GM06990 (cell line): ENCODE measurements around the gene TET2.

Experiments
- DNase-seq: peaks from one replicate; pipeline ENCODE4 v3.0.0-alpha.2; 2011; ENCODE audit not compliant: insufficient read length; ENCODE audit errors: extremely low read depth
- H3K27me3 ChIP-seq: replicated peaks from 2 replicates; pipeline ENCODE4 v1.6.0; 2011; ENCODE audit warnings: low read length; ENCODE audit not compliant: control insufficient read depth, insufficient read depth
- H3K36me3 ChIP-seq: 2 replicates; pipeline ENCODE4 v1.5.1; 2011; ENCODE audit warnings: low read length; ENCODE audit not compliant: control insufficient read depth, insufficient read depth
- H3K4me3 ChIP-seq: replicated peaks from 2 replicates; pipeline ENCODE4 v1.5.1; 2011; ENCODE audit warnings: low read depth, mild to moderate bottlenecking, control low read depth, low read length
- CTCF ChIP-seq: IDR thresholded peaks from 2 replicates; pipeline ENCODE4 v1.5.1; 2011; ENCODE audit warnings: low read length, control low read depth, mild to moderate bottlenecking, inconsistent platforms; ENCODE audit not compliant: insufficient read depth, poor library complexity, severe bottlenecking

The TET2 gene

GRCh38 chr4:105148776-105149175 lies 2.1 kb downstream of the TET2 start:
- no peak for DNase-seq
- no peaks in the 10 kb centered on the region; the same call in none of the 2 replicates for H3K36me3 ChIP-seq
- no peaks in the 10 kb centered on the region for H3K27me3 ChIP-seq
- no peak for TF ChIP-seq CTCF
- H3K4me3 ChIP-seq = peak overlapping the region; percentile 98

- Histone ChIP-seq H3K36me3 (no peaks in the 10 kb centered on the region; the same call in none of the 2 replicates), H3K4me3 (peak overlapping the region; percentile 98), H3K27me3 (no peaks in the 10 kb centered on the region)
- no peak for DNase-seq
- no peak for TF ChIP-seq CTCF
Observed at GRCh38 chr4:105149771-105150170, 3.1 kb downstream of the TET2 start.

GRCh38 chr4:105150503-105150902 lies 3.8 kb downstream of the TET2 start:
- TF ChIP-seq CTCF = no peak
- H3K27me3 ChIP-seq = no peaks in the 10 kb centered on the region
- no peak for DNase-seq
- no peaks in the 10 kb centered on the region; the same call in none of the 2 replicates for H3K36me3 ChIP-seq
- peak overlapping the region; percentile 3; the same call in 1 of the 2 replicates for H3K4me3 ChIP-seq

- no peak for TF ChIP-seq CTCF
Observed at GRCh38 chr4:105153749-105154148, 7.1 kb downstream of the TET2 start.

GRCh38 chr4:105154576-105154975 lies 7.9 kb downstream of the TET2 start:
- H3K36me3 ChIP-seq = no peaks in the 10 kb centered on the region; the same call in none of the 2 replicates
- H3K4me3 ChIP-seq = no peak overlapping the region
- TF ChIP-seq CTCF = no peak
- DNase-seq = no peak
- no peaks in the 10 kb centered on the region for H3K27me3 ChIP-seq

More at GRCh38 chr4:105153749-105154148, 7.1 kb downstream of the TET2 start:
- Histone ChIP-seq H3K36me3 (no peaks in the 10 kb centered on the region; the same call in none of the 2 replicates), H3K4me3 (no peak overlapping the region), H3K27me3 (no peaks in the 10 kb centered on the region)
- no peak for DNase-seq

GRCh38 chr4:105155426-105155825 lies 8.8 kb downstream of the TET2 start:
- H3K27me3 ChIP-seq = no peaks in the 10 kb centered on the region
- no peak overlapping the region for H3K4me3 ChIP-seq
- no peaks in the 10 kb centered on the region; the same call in none of the 2 replicates for H3K36me3 ChIP-seq
- TF ChIP-seq CTCF = no peak
- no peak for DNase-seq
